HG03442 (cell line): ENCODE results near the gene UVRAG.

Experiments
- ATAC-seq: cut with Tn5 transposase; IDR thresholded peaks from one replicate; pipeline ENCODE4 v1.9.1; 2021; ENCODE audit warnings: mild to moderate bottlenecking, moderate library complexity; ENCODE audit not compliant: unreplicated experiment

UVRAG gene

DNA sequence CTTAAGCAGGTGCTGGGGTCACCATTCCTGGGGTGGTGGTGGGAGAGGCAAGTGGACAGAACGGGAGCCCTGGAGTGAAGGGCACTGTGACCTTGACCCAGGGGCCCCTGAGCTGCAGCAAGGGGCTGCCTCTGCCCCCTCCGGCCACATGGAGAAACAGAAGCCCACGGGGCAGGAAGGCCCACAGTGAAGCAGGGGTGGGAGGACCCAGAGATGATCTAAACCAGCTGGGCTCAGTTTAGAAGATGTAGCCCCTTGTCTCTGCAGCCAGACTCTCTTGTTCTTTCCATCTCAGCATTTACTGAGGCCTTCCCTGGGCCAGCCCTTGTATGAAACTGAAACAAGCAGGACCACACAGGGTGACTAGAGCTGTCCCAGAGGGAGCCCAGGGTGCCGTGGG, 360.8 kb downstream of the UVRAG start:
- ATAC-seq = no peak

DNA sequence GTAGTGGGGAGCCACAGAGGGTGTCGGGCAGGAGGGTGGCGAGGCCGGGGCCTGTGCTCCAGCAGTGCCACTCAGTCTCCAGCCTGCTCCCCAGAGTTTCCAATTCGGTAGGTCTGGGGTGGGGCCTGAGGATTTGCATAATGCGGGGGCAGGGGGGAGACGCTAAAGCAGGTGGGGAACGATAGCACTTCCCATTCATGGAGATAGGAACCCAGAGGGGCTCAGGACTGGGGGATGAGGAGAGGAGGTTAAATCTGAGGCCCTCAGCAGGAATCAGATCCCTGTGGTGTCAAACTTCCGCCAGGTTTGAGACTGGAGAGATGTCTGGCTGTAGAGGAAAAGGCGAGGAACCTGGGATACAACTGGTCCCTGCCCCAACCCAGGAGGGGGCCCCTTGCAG, 361.5 kb downstream of the UVRAG start:
- ATAC-seq = no peak

DNA sequence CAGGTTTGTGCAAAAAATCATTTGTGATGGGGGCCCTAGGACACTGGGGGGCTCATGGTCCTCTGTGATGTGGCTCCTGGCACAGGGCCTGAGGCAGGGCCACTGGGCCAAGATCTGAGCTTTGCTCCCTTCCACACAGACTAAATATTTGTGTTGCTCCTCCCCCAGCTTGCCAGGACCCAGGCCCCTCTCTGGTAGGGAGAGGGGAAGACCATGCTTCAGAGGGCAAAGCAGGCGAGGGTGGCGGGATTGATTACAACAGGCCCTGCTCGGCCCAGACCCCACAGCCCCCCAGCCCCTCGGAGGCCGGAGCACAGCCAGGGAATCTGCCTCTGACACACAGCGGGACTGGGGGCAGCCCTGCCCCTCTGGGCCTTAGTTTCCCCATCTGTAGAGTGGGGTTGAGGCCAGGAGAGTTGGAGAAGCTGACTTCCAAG, 362.3 kb downstream of the UVRAG start:
- no peak for ATAC-seq

DNA sequence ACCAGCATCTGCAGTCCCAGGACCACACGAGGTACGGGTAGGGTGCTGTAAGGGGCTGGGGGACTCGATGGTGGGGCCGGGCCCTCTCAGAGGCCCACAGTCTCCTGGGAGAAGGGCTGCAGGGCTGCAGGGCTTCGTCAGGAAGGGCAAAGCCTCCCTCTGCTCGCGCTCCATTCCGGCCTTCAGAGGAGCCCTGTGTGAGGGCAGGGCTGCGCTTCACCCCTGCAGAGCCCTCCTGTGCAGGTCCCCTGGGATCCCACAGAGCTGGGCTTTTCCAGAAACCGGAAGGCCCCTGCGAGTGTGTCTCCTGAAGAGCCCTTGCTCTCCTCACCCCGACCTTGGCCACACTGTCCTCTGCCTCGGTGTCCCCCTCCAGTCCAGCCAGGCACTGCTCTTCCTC, 364.1 kb downstream of the UVRAG start:
- no peak for ATAC-seq

DNA sequence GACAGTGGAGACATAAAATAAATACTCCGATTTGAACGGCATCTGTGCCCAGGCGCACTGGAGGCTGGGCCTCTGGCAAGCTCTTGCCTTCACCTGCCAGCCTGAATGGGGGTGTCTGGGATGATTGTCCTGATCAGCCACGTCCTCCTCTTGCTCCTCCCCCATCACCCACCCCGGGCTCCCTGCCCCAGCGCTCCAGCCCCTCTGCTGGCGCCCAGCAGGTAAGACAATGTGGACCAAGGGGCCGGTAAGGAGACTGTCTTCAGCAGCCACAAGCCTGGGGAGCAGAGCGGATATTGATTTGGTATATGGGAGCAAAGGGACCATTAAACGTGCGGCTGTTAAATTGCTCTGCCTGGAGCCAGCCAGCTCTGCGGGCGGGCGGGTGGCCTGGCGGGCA, 366.4 kb downstream of the UVRAG start:
- ATAC-seq = no peak

DNA sequence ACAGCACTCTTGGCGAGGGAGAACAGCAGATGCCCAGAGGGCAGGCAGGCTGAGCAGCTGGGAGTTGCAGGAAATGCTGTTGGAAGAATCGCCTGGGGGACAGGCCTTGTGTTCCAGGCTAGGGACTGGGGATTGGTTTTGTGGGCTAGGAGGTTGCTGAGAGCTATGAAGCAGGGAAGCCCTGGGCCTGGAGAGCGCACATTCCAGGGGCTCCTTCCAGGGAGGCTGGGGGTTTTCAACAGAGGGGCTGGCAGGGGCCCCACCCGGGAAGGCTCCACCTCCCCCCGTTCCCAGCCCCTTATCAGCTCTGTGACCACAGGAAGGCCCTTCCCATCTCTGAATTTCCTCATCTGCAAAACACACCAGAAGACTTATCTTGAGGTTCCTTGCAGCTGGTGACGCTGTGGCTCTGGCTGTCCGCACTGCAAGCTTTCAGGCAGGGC, 369.6 kb downstream of the UVRAG start:
- ATAC-seq = no peak

DNA sequence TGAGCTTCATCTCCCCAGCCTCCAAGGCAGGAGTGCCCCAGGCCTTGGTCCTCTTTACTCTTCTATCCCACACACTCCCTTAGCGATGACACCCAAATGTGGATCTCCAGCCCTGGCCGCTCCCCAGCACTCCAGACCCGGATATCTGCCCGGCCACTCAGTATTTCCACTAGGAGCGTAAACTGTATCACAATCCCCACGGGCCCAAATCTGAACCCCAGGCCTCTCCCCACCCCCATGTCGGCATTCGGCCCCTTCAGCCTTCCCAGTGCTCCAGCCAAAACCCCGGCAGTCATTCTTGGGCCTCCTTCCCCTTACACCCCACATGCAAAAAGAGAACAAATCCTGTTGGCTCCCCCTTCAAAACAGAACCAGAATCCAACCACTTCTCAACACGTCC, 370.5 kb downstream of the UVRAG start:
- ATAC-seq = no peak

DNA sequence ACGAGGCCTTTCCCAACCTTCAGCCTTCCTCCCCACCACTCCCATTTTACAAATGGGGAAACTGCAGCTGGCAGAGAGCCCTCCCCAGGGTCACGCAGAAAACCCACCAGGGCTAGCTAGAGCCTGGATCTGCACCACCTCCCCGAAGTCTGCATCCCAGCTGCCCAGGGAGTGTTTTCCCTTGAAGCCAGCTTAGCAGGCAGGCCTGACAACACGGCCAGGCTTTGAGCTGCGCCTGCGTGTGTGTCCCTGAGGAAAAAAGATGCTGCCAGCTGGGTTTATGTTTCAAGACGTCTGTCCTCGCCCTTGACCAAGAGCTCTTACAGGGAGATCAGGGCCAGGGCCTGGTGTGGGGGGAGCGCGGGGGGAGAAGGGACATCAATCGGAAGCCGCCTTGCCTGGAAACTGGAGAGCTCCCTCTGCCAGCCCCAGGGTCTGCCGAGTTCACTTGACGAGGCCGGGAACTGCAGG, 371.0 kb downstream of the UVRAG start:
- no peak for ATAC-seq

DNA sequence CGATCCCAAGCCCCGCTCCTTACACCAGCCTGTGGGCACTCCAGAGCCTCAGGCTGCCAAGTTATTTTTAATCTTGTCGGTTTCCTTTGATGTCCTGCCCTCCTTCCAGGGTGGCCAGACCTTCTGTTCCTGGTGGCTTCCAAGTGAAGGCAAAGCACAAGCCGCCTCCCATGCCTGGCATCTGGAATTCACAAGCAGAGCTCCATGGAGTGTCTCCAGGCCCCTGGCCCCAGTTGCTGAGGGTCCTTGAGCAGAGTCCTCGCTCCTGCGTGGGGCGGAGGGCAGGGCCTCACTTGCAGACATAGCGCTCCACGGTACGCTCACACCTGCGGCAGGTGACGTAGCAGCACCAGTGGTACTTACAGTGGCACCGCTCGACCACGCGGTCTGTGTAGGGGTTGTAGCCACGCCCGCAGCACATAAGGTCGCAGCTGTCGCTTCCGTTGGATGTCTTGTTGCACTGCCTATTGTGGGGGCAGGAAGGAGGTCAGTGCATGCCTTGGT, 371.8 kb downstream of the UVRAG start:
- no peak for ATAC-seq

DNA sequence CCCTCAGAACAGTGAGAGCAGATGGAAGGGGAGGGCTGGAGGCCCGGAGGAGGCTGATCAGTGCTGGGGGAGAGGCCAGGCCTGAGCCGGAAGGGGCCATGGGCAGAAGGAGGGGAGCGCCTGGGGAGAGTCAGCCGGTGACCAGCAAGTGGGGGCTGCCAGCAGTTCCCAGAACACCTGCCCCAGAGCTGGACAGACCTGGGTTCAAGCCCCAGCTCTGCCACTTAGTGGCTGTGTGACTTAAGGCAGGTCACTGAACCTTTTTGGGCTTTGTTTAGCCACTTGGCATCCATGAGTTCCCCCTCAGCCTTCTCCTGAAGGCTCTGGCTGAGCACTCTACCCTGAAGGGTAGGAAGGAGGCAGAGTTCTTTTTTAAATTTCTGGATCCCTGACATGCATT, 373.9 kb downstream of the UVRAG start:
- ATAC-seq = no peak

DNA sequence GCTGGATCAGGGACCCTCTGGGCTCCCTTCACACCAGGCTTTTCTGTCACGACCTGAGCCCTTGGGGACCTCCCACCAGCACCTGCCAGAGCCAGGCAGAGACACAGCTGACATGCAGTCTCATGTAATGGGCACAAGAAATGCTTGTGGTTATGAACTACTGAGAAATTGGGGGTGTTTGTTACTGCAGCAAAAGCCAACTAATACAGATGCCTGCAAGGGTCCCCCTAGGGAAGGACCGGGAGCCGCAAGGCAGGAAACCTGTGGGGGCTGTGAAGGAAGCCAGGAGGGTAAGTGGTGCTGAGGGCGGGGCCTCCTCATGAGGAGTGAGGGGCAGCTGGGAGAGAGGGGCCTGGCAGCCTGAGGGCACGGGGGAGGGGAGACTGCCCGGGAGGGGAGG, 374.7 kb downstream of the UVRAG start:
- no peak for ATAC-seq

DNA sequence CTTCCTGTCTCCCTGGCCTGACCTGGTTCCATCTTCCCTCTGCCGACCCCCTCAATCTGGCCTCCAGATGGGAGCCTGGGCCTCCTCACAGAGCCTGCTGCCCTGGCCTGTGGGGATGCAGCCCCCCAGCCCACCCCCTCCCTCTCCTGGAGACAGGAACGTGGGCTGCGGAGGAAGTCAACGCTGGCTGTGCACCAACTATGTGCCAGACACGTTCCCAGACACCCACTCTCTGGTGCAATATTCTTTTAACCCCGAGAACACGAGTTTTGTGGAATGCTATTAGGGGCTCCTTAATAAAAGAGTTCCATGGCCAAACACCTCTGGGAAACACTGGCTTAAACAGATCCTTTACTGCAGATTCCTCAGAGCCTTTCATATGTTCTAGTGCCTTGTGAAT, 375.4 kb downstream of the UVRAG start:
- no peak for ATAC-seq
